GM10847 (cell line): Measurements from ENCODE around the gene FTO.

Source experiments
- POLR2A ChIP-seq: IDR thresholded peaks from 2 replicates; pipeline ENCODE4 v1.6.1; 2011; ENCODE audit not compliant: insufficient read length; ENCODE audit errors: extremely low read depth

FTO gene

GRCh38 chr16:54048586-54049495 is 344.9 kb downstream of the FTO start:
- no peak for TF ChIP-seq POLR2A

DNA sequence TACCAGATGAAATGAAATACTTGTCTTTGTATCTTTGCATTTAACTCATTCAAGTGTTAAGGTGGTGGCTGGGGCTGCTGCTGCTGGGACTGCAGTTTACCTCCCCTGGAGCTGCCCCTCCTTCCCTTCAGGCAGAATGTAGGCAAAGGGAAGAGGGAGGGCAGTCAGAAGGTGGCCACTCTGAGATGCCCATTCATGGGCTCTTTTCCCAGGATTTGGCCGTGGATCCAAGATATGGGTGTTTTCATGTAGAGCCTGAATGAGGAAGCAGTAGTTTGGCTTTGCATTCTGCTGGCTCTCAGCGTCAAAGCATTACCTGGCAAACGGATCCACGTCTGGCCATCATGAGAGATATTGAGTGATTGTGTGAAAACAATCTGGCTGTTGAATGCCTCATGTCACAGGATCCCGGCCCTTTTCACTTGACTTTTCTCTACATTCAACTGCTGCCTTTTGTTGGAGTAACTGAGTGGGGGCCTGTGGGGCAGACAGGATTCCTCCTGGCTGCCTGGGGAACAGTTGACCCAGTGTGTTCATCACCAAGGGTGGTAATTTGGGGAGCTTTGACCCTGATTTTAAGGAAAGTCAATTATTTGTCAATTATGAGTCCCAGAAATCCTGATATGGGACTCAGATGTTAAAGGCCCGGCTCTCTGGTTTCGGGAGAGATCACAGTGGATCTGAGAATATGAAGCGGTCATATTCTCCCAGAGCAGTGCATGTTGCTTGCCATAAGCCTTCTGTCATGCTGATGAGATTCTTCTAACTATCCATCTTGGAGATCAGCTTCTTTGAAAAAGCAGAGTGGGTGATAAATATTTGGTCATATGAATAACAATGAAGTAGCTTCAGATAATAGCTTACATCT is 345.9 kb downstream of the FTO start:
- no peak for TF ChIP-seq POLR2A

DNA sequence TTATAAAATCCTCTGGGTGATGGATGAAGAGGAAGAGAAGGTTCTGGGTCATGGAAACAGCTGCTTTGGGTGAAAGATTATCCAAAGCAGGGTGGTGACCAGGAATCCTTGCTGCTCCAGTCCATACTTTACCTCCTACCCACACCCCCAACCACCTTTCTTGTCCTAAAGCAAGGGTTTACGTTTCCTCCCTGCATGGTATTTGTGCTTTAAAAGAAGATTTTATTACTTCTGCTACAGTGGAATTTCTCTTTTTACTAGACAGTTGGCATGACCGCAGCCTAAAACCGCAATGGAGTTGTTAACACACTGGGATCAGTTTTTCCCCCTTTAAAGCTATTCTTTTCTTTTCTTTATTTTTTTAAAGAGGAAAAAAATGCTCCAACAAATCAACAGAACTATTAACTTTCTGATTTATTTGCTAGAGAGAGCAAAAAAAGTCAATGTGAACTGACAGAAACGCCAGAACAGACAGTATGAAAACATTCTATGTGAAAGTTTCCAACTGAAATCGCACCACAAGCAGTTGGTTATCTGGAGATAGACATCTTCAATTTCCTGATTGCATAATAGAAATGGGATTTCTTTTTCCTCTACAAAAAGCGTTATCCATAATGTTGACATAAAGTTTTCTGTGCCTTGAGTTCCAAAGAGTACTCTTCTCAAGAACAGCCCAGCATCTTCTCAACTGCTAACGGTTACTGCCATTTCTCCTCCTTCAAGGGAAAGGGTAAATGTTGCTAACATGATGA is 346.7 kb downstream of the FTO start:
- no peak for TF ChIP-seq POLR2A

- TF ChIP-seq POLR2A: no peak
Observed at GRCh38 chr16:54051821-54052220, 347.9 kb downstream of the FTO start.

DNA sequence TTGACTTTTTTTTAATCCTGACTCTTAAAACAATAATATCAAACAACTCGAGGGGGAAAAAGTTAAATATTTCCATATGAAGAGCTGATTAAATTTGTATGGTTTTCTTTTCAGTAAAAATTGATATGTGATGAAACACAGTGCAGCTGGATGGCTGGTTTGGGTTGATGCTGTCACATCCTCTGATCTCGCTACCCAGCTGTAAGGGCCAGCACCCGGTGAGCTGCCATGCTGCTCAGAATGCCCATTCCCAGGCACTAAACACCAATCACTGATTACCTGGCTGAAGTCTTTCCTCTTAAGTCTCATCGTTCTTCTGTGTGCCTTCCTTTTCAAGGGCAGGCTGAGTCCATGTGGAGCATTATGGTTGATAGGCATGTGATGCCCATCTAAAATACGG is 348.3 kb downstream of the FTO start:
- TF ChIP-seq POLR2A: no peak

GRCh38 chr16:54053891-54054820 is 350.2 kb downstream of the FTO start:
- no peak for TF ChIP-seq POLR2A

GRCh38 chr16:54055191-54055590 is 351.2 kb downstream of the FTO start:
- TF ChIP-seq POLR2A: no peak

DNA sequence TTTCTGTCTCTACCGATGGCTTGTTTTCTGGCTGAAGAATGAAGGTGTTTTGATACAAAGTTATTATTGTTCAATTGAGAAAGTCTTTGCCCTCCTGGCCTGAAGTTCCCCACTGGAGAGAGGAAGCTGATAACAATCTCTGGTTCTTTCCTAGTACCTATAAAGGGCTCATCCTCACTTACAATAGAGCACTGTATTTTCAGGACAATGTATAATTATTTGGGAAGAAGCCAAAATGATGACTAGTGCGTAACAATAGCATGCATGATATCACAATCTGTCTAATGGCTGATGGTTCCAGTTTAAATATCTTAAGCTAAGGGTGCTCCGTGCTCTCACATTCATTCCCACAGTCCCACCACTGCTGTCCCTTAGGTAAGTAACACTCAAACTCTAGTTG is 351.9 kb downstream of the FTO start:
- TF ChIP-seq POLR2A: no peak

- TF ChIP-seq POLR2A: no peak
Observed at GRCh38 chr16:54056921-54057320, 353.0 kb downstream of the FTO start.

DNA sequence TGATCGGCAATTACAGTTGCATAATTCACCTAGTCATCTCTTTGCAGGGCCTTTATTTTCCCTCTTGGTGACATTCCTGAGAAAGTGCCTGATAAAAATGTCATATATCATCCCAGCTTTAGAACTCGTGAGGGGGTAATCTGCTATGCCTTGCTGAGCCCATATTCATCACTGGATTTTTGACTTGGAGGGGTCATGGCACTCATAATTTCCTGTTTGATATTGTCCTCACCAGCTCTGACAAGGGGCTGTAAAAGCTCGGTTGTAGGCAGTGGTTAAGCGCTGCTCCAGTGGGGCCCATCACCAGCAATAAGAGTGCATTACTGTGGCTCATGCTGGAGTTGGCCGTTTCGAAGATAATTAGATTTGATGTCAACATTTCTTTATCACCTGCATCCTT is 355.4 kb downstream of the FTO start:
- TF ChIP-seq POLR2A: no peak

GRCh38 chr16:54060599-54061421 is 356.9 kb downstream of the FTO start:
- TF ChIP-seq POLR2A: no peak

GRCh38 chr16:54061454-54061853 is 357.5 kb downstream of the FTO start:
- TF ChIP-seq POLR2A: no peak

- TF ChIP-seq POLR2A: no peak
Observed at GRCh38 chr16:54062361-54063278, 358.7 kb downstream of the FTO start.

- TF ChIP-seq POLR2A: no peak
Observed at GRCh38 chr16:54063279-54063773, 359.4 kb downstream of the FTO start.
